ENCODE results near the gene PRKG2. TPM values are rescaled to one million over a fixed set of nuclear protein-coding genes. Genes with fewer than 3 reads are reported as not detected.
A peak's percentile ranks its signal among the peaks of the same experiment; 100 is the strongest.

PRKG2 gene
- total RNA-seq, 1 donor from 2014 or later, result 1.2 TPM

DNA sequence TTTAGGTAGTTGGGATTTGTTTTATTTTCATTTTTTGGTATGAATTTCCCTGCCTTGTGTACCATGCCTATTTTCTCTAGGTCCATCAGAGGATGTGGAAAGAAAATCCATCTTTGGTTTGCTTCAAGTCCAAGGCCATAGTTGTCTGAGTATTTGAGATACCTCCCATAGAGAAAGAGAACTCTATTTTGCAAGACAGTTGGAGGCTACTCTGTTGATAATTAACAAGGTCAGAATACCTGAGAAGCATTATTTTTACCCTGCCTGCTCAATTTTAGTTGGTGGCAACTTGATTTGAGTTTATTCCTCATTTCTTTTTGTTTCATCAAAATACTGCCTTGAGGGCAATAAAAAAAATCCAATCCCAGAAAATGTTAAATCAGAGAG lies 153.7 kb downstream of the PRKG2 start:
- DNase-seq (ENCODE audit: low read depth), result no peak
- TF ChIP-seq, protein P1, sequence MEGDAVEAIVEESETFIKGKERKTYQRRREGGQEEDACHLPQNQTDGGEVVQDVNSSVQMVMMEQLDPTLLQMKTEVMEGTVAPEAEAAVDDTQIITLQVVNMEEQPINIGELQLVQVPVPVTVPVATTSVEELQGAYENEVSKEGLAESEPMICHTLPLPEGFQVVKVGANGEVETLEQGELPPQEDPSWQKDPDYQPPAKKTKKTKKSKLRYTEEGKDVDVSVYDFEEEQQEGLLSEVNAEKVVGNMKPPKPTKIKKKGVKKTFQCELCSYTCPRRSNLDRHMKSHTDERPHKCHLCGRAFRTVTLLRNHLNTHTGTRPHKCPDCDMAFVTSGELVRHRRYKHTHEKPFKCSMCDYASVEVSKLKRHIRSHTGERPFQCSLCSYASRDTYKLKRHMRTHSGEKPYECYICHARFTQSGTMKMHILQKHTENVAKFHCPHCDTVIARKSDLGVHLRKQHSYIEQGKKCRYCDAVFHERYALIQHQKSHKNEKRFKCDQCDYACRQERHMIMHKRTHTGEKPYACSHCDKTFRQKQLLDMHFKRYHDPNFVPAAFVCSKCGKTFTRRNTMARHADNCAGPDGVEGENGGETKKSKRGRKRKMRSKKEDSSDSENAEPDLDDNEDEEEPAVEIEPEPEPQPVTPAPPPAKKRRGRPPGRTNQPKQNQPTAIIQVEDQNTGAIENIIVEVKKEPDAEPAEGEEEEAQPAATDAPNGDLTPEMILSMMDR (conservative IDR thresholded peaks at IDR 0.05; ENCODE audit: low read depth, low read length), result no peak

DNA sequence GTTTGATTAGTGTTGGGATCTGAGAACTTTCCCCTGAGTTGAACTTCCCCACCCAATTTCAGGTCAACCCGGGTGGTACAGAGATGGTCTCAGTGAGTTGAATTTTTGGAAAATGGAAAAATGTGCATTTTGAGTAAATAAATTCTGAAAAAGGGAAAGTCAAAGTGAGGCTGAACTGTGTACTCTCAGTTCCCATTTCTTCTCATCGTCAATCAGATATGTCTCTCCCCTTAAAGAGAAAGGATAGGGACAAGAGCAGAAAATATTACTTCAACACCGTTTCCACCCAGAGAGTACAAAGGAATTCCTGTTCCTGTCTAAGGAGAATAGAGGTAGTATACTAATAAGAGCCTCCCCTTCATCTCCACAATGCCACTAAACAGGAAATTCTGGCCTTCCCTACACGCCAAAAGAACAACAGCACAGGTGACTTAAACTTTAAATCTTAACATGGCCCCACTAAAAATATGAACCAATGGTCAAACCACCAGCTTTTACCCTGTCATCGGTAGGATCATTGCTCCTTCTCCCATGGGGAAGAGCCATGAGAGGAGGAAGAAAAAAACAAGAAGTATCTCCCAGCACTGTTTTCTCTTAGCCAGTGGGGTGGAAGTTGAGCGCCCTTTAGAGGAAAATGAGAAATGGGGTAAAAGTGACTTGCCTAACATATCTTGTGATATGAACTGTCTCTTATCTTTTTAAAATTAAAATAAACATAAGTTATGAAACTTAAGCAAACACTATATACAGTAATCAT lies 154.3 kb downstream of the PRKG2 start:
- TF ChIP-seq, protein P1 (conservative IDR thresholded peaks at IDR 0.05; ENCODE audit: low read depth, low read length), result no peak
- no peak overlapping the region for H3K4me3 ChIP-seq (ENCODE audit: low read depth, low read length)
- no peak for DNase-seq (ENCODE audit: low read depth)

More for the DNA sequence above, 153.7 kb downstream of the PRKG2 start:
- H3K4me3 ChIP-seq (ENCODE audit: low read depth, low read length), result no peak overlapping the region

DNA sequence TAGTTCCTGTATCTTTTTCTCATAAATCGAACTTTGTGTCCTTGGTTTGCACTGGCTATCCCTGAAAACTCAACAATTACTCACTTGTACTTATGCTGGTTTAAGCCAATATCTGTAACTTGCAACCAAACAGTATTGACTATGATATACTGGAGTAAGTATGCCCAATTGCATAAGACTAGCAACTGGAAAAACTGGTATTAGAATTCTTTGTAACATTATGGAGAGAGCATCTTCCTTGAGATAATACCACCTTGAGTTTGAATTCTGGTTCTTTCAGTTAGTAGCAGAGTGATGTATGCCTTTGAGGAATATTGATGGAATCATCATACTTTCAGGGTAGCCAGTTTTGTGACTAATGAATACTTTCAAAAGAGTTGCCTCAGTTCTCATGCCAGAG lies 156.4 kb downstream of the PRKG2 start:
- TF ChIP-seq, protein P1 (conservative IDR thresholded peaks at IDR 0.05; ENCODE audit: low read depth, low read length), result no peak
- no peak for DNase-seq (ENCODE audit: low read depth)
- no peak overlapping the region for H3K4me3 ChIP-seq (ENCODE audit: low read depth, low read length)

DNA sequence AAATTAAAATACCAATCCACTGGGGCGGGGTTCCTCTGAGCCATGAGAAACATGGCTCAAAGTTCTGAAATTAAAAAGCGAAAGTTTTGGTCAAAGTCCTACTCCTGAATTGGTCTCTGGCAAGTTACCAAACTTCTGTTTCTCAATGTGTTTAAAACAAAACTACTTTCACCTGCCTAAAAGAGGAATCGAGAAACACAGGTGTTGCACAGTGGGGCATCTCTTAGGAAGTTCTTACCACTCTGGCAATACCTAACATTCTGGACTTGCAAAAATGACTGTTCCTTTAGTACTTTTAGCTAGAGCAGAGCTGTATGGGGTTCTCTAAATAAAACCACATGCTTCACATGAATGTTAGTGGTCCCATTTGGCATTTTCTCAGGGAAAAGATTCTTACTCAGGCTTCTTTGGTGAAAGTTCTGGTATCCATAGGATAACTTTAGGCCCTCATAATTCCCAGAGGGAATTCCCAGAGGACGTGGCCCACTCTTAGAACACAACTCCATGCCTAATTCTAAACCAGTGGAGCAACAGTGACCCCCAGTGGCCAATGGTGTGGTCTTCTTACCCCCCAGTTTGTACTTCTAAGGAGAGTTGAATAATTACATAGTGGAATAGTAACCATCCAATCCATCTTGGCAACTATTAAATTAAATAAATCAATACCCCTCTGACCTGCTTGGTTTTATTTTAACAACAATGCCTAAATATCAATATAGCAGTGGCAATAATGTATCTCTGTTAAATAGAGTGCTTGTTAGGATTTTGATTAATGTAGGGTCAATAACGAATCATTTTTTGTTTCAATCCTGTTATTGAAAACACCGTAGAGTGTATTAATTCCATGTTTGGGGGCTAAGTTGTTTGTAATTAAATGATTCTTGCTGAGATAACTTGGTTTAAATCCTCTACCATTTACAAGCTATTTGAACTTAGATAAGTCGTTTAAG lies 162.6 kb downstream of the PRKG2 start:
- no peak overlapping the region for H3K4me3 ChIP-seq (ENCODE audit: low read depth, low read length)
- DNase-seq (ENCODE audit: low read depth), result no peak
- TF ChIP-seq, protein P1 (conservative IDR thresholded peaks at IDR 0.05; ENCODE audit: low read depth, low read length), result peak; percentile 93

DNA sequence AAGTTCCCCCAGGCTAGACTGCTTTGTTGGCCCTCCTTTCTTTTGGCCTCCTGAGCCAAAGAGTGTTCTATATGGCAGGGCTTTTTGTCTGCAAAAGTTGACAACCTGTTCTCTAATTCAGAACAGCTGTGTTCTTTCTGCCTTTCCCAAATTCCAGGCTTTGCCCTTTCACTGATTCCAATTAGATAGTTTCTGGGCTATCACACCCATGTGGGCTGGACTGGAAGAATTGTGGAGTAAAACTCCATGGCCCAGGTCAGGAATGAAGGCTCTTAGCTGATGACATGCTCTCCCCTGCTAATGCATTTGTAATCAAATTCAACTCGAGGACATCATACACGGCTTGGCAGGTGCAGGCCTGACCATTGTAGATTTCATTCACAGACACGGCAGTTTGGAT lies 165.1 kb downstream of the PRKG2 start:
- TF ChIP-seq, protein P1 (conservative IDR thresholded peaks at IDR 0.05; ENCODE audit: low read depth, low read length), result no peak
- no peak for DNase-seq (ENCODE audit: low read depth)
- no peak overlapping the region for H3K4me3 ChIP-seq (ENCODE audit: low read depth, low read length)

DNA sequence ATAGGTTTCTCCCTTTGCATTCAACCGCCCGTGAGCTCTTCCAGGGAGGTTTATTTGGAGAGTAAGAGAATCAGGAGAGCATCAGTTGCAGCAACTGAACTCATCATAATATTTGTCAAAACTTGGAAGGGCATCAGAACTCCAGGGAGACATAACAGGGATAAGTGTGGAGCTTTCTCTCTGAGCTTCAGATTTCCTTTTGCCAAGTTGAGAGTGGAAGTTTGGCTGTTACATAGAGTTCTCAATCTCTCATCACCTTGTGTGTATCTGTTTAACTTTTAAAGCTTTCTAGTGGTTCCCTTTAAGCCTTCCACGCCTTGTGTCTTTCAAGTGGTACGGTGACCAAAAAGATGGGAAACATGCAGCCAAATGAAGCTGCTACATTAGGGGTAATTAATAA lies 165.7 kb downstream of the PRKG2 start:
- H3K4me3 ChIP-seq (ENCODE audit: low read depth, low read length), result no peak overlapping the region
- TF ChIP-seq, protein P1 (conservative IDR thresholded peaks at IDR 0.05; ENCODE audit: low read depth, low read length), result no peak
- DNase-seq (ENCODE audit: low read depth), result no peak
